H4 (cell line): ENCODE data around the gene STEAP2. TPM values are rescaled to one million over a fixed set of nuclear protein-coding genes. Genes with fewer than 3 reads are reported as not detected.
"Not testable (repeated sequence)": the region's sequence is repeated elsewhere in the genome, so short reads cannot be mapped to it uniquely, and the experiment has no call there.

ENCODE experiments used
- DNase-seq: peaks from one replicate; pipeline ENCODE4 v3.0.0-alpha.2; 2015; ENCODE audit warnings: low spot score
- total RNA-seq: library from RNA; depleted of rRNA; stranded (reverse); fragments of >200 nt; shearing (Covaris generic); gene quantifications from 2 replicates; pipeline ENCODE4 v1.2.3, GENCODE V29; 2014; rRNA removed

The STEAP2 gene
- 5.8 and 9.0 TPM in 2 replicates for total RNA-seq

- peak; percentile 92 for DNase-seq
Measured at GRCh38 chr7:90211391-90212148, at the start of gene STEAP2. Gene STEAP2, plus strand, starts transcription at chr7:90211740. Its CDS starts 13,343 bp downstream, at chr7:90225083.

- DNase-seq: no peak
Measured at GRCh38 chr7:90163534-90163933, 48.0 kb upstream of the STEAP2 start.

GRCh38 chr7:90165724-90166123 is 45.8 kb upstream of the STEAP2 start:
- DNase-seq: no peak

GRCh38 chr7:90166153-90166552 is 45.4 kb upstream of the STEAP2 start:
- no peak for DNase-seq

GRCh38 chr7:90167361-90167760 is 44.2 kb upstream of the STEAP2 start:
- no peak for DNase-seq

- DNase-seq: no peak
Measured at GRCh38 chr7:90169891-90170290, 41.6 kb upstream of the STEAP2 start.

GRCh38 chr7:90172121-90172520 is 39.4 kb upstream of the STEAP2 start:
- DNase-seq: no peak

- DNase-seq: no peak
Measured at GRCh38 chr7:90172624-90173023, 38.9 kb upstream of the STEAP2 start.

GRCh38 chr7:90173127-90173844 is 38.3 kb upstream of the STEAP2 start:
- DNase-seq: peak; percentile 94

- no peak for DNase-seq
Measured at GRCh38 chr7:90175667-90176066, 35.9 kb upstream of the STEAP2 start.

- no peak for DNase-seq
Measured at GRCh38 chr7:90176195-90176594, 35.3 kb upstream of the STEAP2 start.

- DNase-seq: no peak
Measured at GRCh38 chr7:90178166-90178565, 33.4 kb upstream of the STEAP2 start.

GRCh38 chr7:90178679-90179278 is 32.8 kb upstream of the STEAP2 start:
- peak; percentile 82 for DNase-seq

GRCh38 chr7:90180011-90180585 is 31.4 kb upstream of the STEAP2 start:
- peak; percentile 31 for DNase-seq

GRCh38 chr7:90180649-90181048 is 30.9 kb upstream of the STEAP2 start:
- DNase-seq: no peak

- no peak for DNase-seq
Measured at GRCh38 chr7:90181485-90181884, 30.1 kb upstream of the STEAP2 start.

GRCh38 chr7:90186290-90186689 is 25.2 kb upstream of the STEAP2 start:
- DNase-seq: not testable (repeated sequence)

GRCh38 chr7:90187507-90188050 is 24.0 kb upstream of the STEAP2 start:
- no peak for DNase-seq

- no peak for DNase-seq
Measured at GRCh38 chr7:90188281-90188680, 23.3 kb upstream of the STEAP2 start.

- DNase-seq: no peak
Measured at GRCh38 chr7:90190995-90191394, 20.5 kb upstream of the STEAP2 start.

GRCh38 chr7:90191648-90192047 is 19.9 kb upstream of the STEAP2 start:
- DNase-seq: no peak
